HepG2 (cell line): ENCODE data around the gene RETREG2. TPM values are rescaled to one million over a fixed set of nuclear protein-coding genes. Genes with fewer than 3 reads are reported as not detected.

Experiments used
- ATF1 ChIP-seq: IDR thresholded peaks from 2 replicates; pipeline ENCODE4 v1.6.1; 2016; ENCODE audit warnings: mild to moderate bottlenecking, control low read depth
- BCL6 ChIP-seq: IDR thresholded peaks from 2 replicates; pipeline ENCODE4 v1.6.1; 2016; ENCODE audit warnings: missing genetic modification reagents, missing compliant biosample characterization
- CEBPG ChIP-seq: IDR thresholded peaks from 2 replicates; pipeline ENCODE4 v1.6.1; 2016
- EP300 ChIP-seq, 3 experiments: sonication (generic) in 1 of 3; formaldehyde crosslinking in 1 of 3; IDR thresholded peaks; 2 replicates each; pipeline versions ENCODE4 v1.5.1 to v1.6.1; 2011 to 2020; ENCODE audit warnings: low read depth in 2 of 3, low read length in 2 of 3, borderline replicate concordance in 1 of 3, improper control_type of control experiment in 1 of 3, mild to moderate bottlenecking in 1 of 3, missing genetic modification reagents in 1 of 3, moderate library complexity in 1 of 3
- FOXA1 ChIP-seq, 2 experiments: fragments of 450-650 bp in 1 of 2; sonication (generic) in 1 of 2; formaldehyde crosslinking in 1 of 2; IDR thresholded peaks; 2 replicates each; pipeline versions ENCODE4 v1.4.0 to v1.6.1; 2016 to 2020; ENCODE audit warnings: missing genetic modification reagents in 1 of 2
- FOXO1 ChIP-seq: sonication (generic); formaldehyde crosslinking; IDR thresholded peaks from 2 replicates; pipeline ENCODE4 v1.4.0; 2020; ENCODE audit warnings: missing genetic modification reagents
- FOXP1 ChIP-seq, 2 experiments: fragments of 450-650 bp in 1 of 2; IDR thresholded peaks; 2 replicates each; pipeline ENCODE4 v1.6.1; 2017 to 2018; ENCODE audit warnings: antibody characterized with exemption in 1 of 2
- MIXL1 ChIP-seq: IDR thresholded peaks from 2 replicates; pipeline ENCODE4 v1.6.1; 2016
- PAF1 ChIP-seq: IDR thresholded peaks from 2 replicates; pipeline ENCODE4 v1.6.1; 2016; ENCODE audit warnings: missing genetic modification reagents, missing compliant biosample characterization
- RXRB ChIP-seq: IDR thresholded peaks from 2 replicates; pipeline ENCODE4 v1.6.1; 2016; ENCODE audit warnings: borderline replicate concordance, missing genetic modification reagents, missing compliant biosample characterization
- SOX13 ChIP-seq, 3 experiments: fragments of 450-650 bp in 1 of 3; sonication (generic) in 1 of 3; formaldehyde crosslinking in 1 of 3; IDR thresholded peaks in 2 of 3; conservative IDR thresholded peaks in 1 of 3; 2 replicates each; pipeline versions ENCODE4 v1.5.0 to v1.6.1; 2016 to 2020; ENCODE audit warnings: antibody characterized with exemption in 1 of 3, mild to moderate bottlenecking in 1 of 3, missing compliant biosample characterization in 1 of 3, missing genetic modification reagents in 1 of 3, moderate library complexity in 1 of 3
- SP5 ChIP-seq: IDR thresholded peaks from 2 replicates; pipeline ENCODE4 v1.6.1; 2016; ENCODE audit warnings: low read depth, borderline replicate concordance
- TARDBP ChIP-seq: sonication (generic); formaldehyde crosslinking; IDR thresholded peaks from 2 replicates; pipeline ENCODE4 v1.8.0; 2022; ENCODE audit warnings: mild to moderate bottlenecking, missing genetic modification reagents
- TCF7L2 ChIP-seq: IDR thresholded peaks from 2 replicates; pipeline ENCODE4 v1.6.1; 2011; ENCODE audit warnings: mild to moderate bottlenecking, low read depth, low read length, moderate library complexity
- ZNF121 ChIP-seq: sonication (generic); formaldehyde crosslinking; IDR thresholded peaks from 2 replicates; pipeline ENCODE4 v1.5.0; 2020; ENCODE audit warnings: mild to moderate bottlenecking, missing genetic modification reagents
- ZNF557 ChIP-seq: sonication (generic); formaldehyde crosslinking; IDR thresholded peaks from 2 replicates; pipeline ENCODE4 v1.4.0; 2020; ENCODE audit warnings: missing genetic modification reagents
- ZNF609 ChIP-seq: sonication (generic); formaldehyde crosslinking; IDR thresholded peaks from 2 replicates; pipeline ENCODE4 v1.4.0; 2020; ENCODE audit warnings: mild to moderate bottlenecking, missing genetic modification reagents, borderline replicate concordance
- polyA plus RNA-seq, 8 experiments: library from polyadenylated mRNA; depleted of rRNA in 3 of 8; stranded (reverse) in 7 of 8; unstranded in 1 of 8; fragments of >200 nt; fragmentation: Illumina TruSeq in 4 of 8; extraction: Trizol in 4 of 8; gene quantifications; 2 replicates each; pipeline versions ENCODE4 v1.2.1 to v1.2.3, GENCODE V29; 2011 to 2016; ENCODE audit warnings: low read depth in 4 of 8, missing spikeins in 1 of 8, mixed read lengths in 1 of 8; ENCODE audit not compliant: insufficient read depth in 1 of 8
- total RNA-seq, 5 experiments: library from RNA; depleted of rRNA; stranded (reverse); fragments of >200 nt; fragmentation: Illumina TruSeq; extraction: Trizol; gene quantifications; 2 replicates each; pipeline ENCODE4 v1.2.3, GENCODE V29; 2016; ENCODE audit warnings: low read depth in 1 of 5
- TF ChIP-seq, protein P1 (sequence below): sonication (generic); formaldehyde crosslinking; IDR thresholded peaks from 2 replicates; pipeline ENCODE4 v1.5.1; 2020; ENCODE audit warnings: mild to moderate bottlenecking, missing genetic modification reagents, borderline replicate concordance
- TF ChIP-seq, protein P2 (sequence below): sonication (generic); formaldehyde crosslinking; IDR thresholded peaks from 2 replicates; pipeline ENCODE4 v1.4.0; 2020; ENCODE audit warnings: low read depth, mild to moderate bottlenecking, missing genetic modification reagents

Gene RETREG2
- total and polyA plus RNA-seq, 2 of the 13 experiments (the other 11 are each of a cell fraction or from before 2014, with no cell fraction given), result 86.0 to 134 TPM

DNA sequence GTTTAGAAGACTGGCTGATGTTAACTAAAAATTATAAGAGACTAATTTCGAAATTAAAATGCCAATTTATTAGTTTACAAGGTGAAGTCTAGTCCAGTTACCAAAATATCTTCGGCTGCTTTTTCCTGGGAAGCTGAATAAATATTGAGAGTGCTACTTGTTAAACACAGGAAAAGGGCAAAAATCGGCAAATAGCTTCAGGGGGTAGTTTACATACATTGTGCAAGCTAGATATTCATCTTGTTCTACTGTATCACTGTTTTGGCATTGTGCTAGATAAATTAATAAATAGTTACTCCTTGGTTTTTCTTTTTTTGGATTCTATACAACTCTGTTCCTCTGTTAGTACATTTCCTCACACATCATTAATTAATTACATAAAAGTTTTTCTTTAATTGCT, 46.7 kb upstream of the RETREG2 start (continued):
- TF ChIP-seq RXRB (CRISPR knock-in tag) (0 out of 2 replicates have a peak, but pooled peaks have one; percentile 15), TCF7L2 (no peak), ATF1 (CRISPR knock-in tag) (no peak), MIXL1 (0 out of 2 replicates have a peak, but pooled peaks have one; percentile 24), PAF1 (CRISPR knock-in tag) (no peak), ZNF609 (CRISPR knock-in tag) (peak; percentile 84), EP300 (IDR thresholded peaks at IDR 0.05; ENCODE audit: low read depth in 2 of 2, low read length in 2 of 2) (no peak), EP300 (CRISPR knock-in tag; IDR thresholded peaks at IDR 0.05; ENCODE audit: borderline replicate concordance) (no peak), SOX13 (IDR thresholded peaks at IDR 0.05) (no peak), SOX13 (CRISPR knock-in tag; conservative IDR thresholded peaks at IDR 0.05 in 1 of 2, IDR thresholded peaks at IDR 0.05 in 1 of 2) (peak in 1 of 2 experiments; percentile 65; a peak in 1 of 4 replicates), FOXO1 (no peak), CEBPG (CRISPR knock-in tag) (peak; percentile 57), SP5 (peak; percentile 37; the same call in 1 of the 2 replicates), BCL6 (peak; percentile 98), FOXP1 (IDR thresholded peaks at IDR 0.05) (no peak), FOXP1 (CRISPR knock-in tag; IDR thresholded peaks at IDR 0.05) (peak; percentile 42; the same call in 1 of the 2 replicates), TARDBP (CRISPR knock-in tag) (0 out of 2 replicates have a peak, but pooled peaks have one; percentile 20), ZNF121 (CRISPR knock-in tag) (no peak), ZNF557 (CRISPR knock-in tag) (no peak), FOXA1 (IDR thresholded peaks at IDR 0.05) (no peak), FOXA1 (CRISPR knock-in tag; IDR thresholded peaks at IDR 0.05) (peak; percentile 51; the same call in 1 of the 2 replicates)
- TF ChIP-seq, protein P1, sequence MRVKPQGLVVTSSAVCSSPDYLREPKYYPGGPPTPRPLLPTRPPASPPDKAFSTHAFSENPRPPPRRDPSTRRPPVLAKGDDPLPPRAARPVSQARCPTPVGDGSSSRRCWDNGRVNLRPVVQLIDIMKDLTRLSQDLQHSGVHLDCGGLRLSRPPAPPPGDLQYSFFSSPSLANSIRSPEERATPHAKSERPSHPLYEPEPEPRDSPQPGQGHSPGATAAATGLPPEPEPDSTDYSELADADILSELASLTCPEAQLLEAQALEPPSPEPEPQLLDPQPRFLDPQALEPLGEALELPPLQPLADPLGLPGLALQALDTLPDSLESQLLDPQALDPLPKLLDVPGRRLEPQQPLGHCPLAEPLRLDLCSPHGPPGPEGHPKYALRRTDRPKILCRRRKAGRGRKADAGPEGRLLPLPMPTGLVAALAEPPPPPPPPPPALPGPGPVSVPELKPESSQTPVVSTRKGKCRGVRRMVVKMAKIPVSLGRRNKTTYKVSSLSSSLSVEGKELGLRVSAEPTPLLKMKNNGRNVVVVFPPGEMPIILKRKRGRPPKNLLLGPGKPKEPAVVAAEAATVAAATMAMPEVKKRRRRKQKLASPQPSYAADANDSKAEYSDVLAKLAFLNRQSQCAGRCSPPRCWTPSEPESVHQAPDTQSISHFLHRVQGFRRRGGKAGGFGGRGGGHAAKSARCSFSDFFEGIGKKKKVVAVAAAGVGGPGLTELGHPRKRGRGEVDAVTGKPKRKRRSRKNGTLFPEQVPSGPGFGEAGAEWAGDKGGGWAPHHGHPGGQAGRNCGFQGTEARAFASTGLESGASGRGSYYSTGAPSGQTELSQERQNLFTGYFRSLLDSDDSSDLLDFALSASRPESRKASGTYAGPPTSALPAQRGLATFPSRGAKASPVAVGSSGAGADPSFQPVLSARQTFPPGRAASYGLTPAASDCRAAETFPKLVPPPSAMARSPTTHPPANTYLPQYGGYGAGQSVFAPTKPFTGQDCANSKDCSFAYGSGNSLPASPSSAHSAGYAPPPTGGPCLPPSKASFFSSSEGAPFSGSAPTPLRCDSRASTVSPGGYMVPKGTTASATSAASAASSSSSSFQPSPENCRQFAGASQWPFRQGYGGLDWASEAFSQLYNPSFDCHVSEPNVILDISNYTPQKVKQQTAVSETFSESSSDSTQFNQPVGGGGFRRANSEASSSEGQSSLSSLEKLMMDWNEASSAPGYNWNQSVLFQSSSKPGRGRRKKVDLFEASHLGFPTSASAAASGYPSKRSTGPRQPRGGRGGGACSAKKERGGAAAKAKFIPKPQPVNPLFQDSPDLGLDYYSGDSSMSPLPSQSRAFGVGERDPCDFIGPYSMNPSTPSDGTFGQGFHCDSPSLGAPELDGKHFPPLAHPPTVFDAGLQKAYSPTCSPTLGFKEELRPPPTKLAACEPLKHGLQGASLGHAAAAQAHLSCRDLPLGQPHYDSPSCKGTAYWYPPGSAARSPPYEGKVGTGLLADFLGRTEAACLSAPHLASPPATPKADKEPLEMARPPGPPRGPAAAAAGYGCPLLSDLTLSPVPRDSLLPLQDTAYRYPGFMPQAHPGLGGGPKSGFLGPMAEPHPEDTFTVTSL, result peak; percentile 53; the same call in 1 of the 2 replicates
- TF ChIP-seq, protein P2, sequence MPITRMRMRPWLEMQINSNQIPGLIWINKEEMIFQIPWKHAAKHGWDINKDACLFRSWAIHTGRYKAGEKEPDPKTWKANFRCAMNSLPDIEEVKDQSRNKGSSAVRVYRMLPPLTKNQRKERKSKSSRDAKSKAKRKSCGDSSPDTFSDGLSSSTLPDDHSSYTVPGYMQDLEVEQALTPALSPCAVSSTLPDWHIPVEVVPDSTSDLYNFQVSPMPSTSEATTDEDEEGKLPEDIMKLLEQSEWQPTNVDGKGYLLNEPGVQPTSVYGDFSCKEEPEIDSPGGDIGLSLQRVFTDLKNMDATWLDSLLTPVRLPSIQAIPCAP, result no peak
